Gastrocnemius medialis (tissue), 4 donors: ENCODE measurements around the gene TNFSF12. TPM values are rescaled to one million over a fixed set of nuclear protein-coding genes. Genes with fewer than 3 reads are reported as not detected.

ENCODE experiments used
- ATAC-seq, 2 donors: fragments of 150-250 bp; one replicate each; pipeline ENCODE4 v1.9.1; 2016
- DNase-seq, 2 donors: peaks; one replicate each; pipeline ENCODE4 v3.0.0-alpha.2; 2019
- H3K27ac ChIP-seq, 4 donors: fragments of 200-600 bp; sonication (generic); 1 replicate in 1 of 4; 2 replicates in 3 of 4; pipeline ENCODE4 v1.5.1; 2016 to 2018; ENCODE audit warnings: mild to moderate bottlenecking in 2 of 4, moderate library complexity in 1 of 4
- H3K27me3 ChIP-seq, 3 donors: fragments of 200-600 bp; sonication (generic) in 2 of 3; 1 replicate in 1 of 3; 2 replicates in 2 of 3; pipeline versions ENCODE4 v1.5.1 to v1.6.0; 2016 to 2019; ENCODE audit warnings: mild to moderate bottlenecking in 1 of 3, moderate library complexity in 1 of 3
- H3K36me3 ChIP-seq, 2 donors: fragments of 200-600 bp; sonication (generic) in 1 of 2; one replicate each; pipeline ENCODE4 v1.5.1; 2017 to 2018
- H3K4me1 ChIP-seq, 2 donors: fragments of 200-600 bp; sonication (generic) in 1 of 2; one replicate each; pipeline ENCODE4 v1.5.1; 2016 to 2017; ENCODE audit warnings: mild to moderate bottlenecking in 2 of 2
- H3K4me3 ChIP-seq, 4 donors: fragments of 200-600 bp; sonication (generic) in 3 of 4; 1 replicate in 1 of 4; 2 replicates in 3 of 4; pipeline ENCODE4 v1.5.1; 2016 to 2019; ENCODE audit warnings: mild to moderate bottlenecking in 2 of 4
- H3K9me3 ChIP-seq, 3 donors: fragments of 200-600 bp; sonication (generic) in 2 of 3; 1 replicate in 1 of 3; 2 replicates in 2 of 3; pipeline ENCODE4 v1.5.1; 2016 to 2019
- POLR2A ChIP-seq, 2 donors: fragments of 450-650 bp; IDR thresholded peaks; one replicate each; pipeline ENCODE4 v1.6.1; 2017; ENCODE audit warnings: antibody characterized with exemption in 2 of 2, mild to moderate bottlenecking in 2 of 2, moderate library complexity in 2 of 2
- in situ Hi-C, 4 donors: fragments of 200-750 bp; cut with MboI; loops; one replicate each; pipeline versions ENCODE4 v1.15.0 to v1.8.0; 2017; ENCODE audit warnings: low sequenced_read_pairs in 4 of 4
- intact Hi-C: fragments of 100-400 bp; cut with DNase I; formaldehyde crosslinking; loops from one replicate; pipeline ENCODE4 v1.15.1; 2023; ENCODE audit warnings: low total_unique reads
- total RNA-seq, 4 donors: library from RNA; depleted of rRNA; stranded (reverse); fragments of >200 nt; gene quantifications; one replicate each; pipeline versions ENCODE4 v1.1.0 to v1.2.3, GENCODE V29; 2016
- TF ChIP-seq, protein P1 (sequence below), 5 experiments: fragments of 450-650 bp in 3 of 5; fragments of 200-600 bp in 2 of 5; sonication (generic) in 2 of 5; IDR thresholded peaks in 4 of 5; conservative IDR thresholded peaks in 1 of 5; 1 replicate in 4 of 5; 2 replicates in 1 of 5; pipeline ENCODE4 v1.5.1; 2016 to 2019; ENCODE audit warnings: antibody characterized with exemption in 5 of 5, mild to moderate bottlenecking in 3 of 5, moderate library complexity in 3 of 5

The TNFSF12 gene, protein sequence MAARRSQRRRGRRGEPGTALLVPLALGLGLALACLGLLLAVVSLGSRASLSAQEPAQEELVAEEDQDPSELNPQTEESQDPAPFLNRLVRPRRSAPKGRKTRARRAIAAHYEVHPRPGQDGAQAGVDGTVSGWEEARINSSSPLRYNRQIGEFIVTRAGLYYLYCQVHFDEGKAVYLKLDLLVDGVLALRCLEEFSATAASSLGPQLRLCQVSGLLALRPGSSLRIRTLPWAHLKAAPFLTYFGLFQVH
- total RNA-seq = 10 to 100 TPM in 3 of 4 donors, 1 to 10 TPM in 1; 7.9 to 26.1 (median 16.9) TPM

DNA sequence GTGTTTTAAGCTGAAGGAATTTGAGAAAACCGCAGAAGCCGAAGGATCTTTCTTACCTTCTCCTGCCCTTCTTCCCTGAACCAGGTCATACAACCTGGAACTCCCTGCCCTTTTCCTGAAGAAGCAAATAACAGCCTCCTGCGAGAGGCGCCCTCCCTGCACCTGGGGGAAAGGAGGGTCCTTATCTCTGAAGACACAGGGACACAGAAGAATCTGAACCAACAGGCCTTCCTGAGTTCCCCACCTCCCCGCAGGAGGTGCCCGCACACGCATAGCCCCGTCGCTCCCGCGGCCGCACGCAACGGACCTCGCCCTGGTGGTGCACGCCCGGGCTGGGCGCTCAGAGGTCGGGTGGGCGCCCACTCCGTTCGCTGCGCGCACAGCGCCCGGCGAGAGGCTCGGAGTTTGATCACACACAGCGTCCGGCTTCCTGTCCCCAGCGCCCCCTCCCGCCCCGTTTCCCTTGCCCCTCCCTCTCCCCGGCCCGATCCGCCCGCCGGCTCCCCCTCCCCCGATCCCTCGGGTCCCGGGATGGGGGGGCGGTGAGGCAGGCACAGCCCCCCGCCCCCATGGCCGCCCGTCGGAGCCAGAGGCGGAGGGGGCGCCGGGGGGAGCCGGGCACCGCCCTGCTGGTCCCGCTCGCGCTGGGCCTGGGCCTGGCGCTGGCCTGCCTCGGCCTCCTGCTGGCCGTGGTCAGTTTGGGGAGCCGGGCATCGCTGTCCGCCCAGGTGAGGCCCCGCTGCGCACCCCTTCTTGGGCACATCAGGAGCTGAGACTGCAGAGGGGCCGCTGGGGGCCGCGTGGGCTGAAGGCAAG lies at the start of gene TNFSF12:
TNFSF12 (plus strand) TSS at position 474 of the 816 bp plus-strand sequence; CDS start at position 570, 96 bp downstream.
- peak; percentile 35 to 41 for DNase-seq
- Histone ChIP-seq H3K27me3 (no peaks in the 10 kb centered on the region), H3K4me1 (peaks cover 4 to 13% of the 10 kb centered on the region in 2 donors), H3K27ac (peak within 1 kb of the TSS; percentile 62 to 81 (median 76)), H3K4me3 (peak within 1 kb of the TSS; percentile 62 to 85 (median 66)), H3K9me3 (no peaks in the 10 kb centered on the region), H3K36me3 (no peaks in the 10 kb centered on the region)
- in situ Hi-C loops = loop anchor here in 1 of 4 donors (25.0 kb wide), 1 partner anchor 186 kb away; the partner anchor contains the start of genes KCTD11 and TMEM95
- TF ChIP-seq, protein P1, sequence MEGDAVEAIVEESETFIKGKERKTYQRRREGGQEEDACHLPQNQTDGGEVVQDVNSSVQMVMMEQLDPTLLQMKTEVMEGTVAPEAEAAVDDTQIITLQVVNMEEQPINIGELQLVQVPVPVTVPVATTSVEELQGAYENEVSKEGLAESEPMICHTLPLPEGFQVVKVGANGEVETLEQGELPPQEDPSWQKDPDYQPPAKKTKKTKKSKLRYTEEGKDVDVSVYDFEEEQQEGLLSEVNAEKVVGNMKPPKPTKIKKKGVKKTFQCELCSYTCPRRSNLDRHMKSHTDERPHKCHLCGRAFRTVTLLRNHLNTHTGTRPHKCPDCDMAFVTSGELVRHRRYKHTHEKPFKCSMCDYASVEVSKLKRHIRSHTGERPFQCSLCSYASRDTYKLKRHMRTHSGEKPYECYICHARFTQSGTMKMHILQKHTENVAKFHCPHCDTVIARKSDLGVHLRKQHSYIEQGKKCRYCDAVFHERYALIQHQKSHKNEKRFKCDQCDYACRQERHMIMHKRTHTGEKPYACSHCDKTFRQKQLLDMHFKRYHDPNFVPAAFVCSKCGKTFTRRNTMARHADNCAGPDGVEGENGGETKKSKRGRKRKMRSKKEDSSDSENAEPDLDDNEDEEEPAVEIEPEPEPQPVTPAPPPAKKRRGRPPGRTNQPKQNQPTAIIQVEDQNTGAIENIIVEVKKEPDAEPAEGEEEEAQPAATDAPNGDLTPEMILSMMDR (IDR thresholded peaks at IDR 0.05 in 4 of 5, conservative IDR thresholded peaks at IDR 0.05 in 1 of 5) = peak in 2 of 5 experiments; percentile 17 to 39
- peak in 1 of 2 donors; percentile 28 for TF ChIP-seq POLR2A (IDR thresholded peaks at IDR 0.05)
- peak; percentile 68 to 71 for ATAC-seq
- intact Hi-C loops = no loop called here

DNA sequence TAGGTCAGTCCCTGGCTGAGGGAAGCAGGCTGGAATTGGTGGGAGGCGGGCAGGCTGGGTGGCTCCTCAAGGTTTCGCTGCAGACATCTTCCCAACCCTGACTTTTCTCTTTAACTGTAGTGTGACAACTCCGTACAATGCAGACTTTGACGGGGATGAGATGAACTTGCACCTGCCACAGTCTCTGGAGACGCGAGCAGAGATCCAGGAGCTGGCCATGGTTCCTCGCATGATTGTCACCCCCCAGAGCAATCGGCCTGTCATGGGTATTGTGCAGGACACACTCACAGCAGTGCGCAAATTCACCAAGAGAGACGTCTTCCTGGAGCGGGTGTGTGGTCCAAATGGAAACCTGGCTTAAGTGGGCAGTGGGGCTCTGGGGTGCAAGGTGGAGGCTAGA lies 49.7 kb upstream of the TNFSF12 start:
- Histone ChIP-seq H3K27ac (no peak overlapping the region), H3K9me3 (no peaks in the 10 kb centered on the region), H3K4me3 (no peak overlapping the region), H3K4me1 (no peaks in the 10 kb centered on the region), H3K27me3 (no peaks in the 10 kb centered on the region), H3K36me3 (peaks cover 9 to 86% of the 10 kb centered on the region in 2 donors)
- intact Hi-C loops (no loop called here), in situ Hi-C loops (no loop called here)
- TF ChIP-seq, protein P1 (IDR thresholded peaks at IDR 0.05 in 4 of 5, conservative IDR thresholded peaks at IDR 0.05 in 1 of 5) = no peak
- no peak for TF ChIP-seq POLR2A (IDR thresholded peaks at IDR 0.05)
- no peak for DNase-seq
- no peak for ATAC-seq

DNA sequence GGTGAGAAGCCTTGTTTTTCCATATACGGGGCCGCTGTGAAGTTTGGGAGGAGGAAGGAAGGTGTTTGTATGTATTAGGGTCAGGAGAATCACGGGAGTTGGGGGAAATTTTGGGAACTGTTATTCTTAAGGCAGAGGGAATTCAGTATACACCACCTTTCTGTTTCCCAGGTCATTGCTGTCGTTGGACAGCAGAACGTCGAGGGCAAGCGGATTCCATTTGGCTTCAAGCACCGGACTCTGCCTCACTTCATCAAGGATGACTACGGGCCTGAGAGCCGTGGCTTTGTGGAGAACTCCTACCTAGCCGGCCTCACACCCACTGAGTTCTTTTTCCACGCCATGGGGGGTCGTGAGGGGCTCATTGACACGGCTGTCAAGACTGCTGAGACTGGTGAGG lies 47.1 kb upstream of the TNFSF12 start:
- no peak for TF ChIP-seq POLR2A (IDR thresholded peaks at IDR 0.05)
- TF ChIP-seq, protein P1 (IDR thresholded peaks at IDR 0.05 in 4 of 5, conservative IDR thresholded peaks at IDR 0.05 in 1 of 5) = no peak
- no peak for DNase-seq
- Histone ChIP-seq H3K27me3 (no peaks in the 10 kb centered on the region), H3K36me3 (peaks cover 11 to 96% of the 10 kb centered on the region in 2 donors), H3K4me3 (no peak overlapping the region), H3K27ac (no peak overlapping the region), H3K9me3 (no peaks in the 10 kb centered on the region), H3K4me1 (no peaks in the 10 kb centered on the region)
- no peak for ATAC-seq
- in situ Hi-C loops = loop anchor here in 2 of 4 donors (5.0 to 25.0 kb wide), 4 partner anchors 53 to 186 kb away; partner anchors contain the start of genes TP53 (in 2 of the 2), WRAP53 (in 2 of the 2), KCTD11 (in 1 of the 2) and TMEM95 (in 1 of the 2)
- intact Hi-C loops = no loop called here

DNA sequence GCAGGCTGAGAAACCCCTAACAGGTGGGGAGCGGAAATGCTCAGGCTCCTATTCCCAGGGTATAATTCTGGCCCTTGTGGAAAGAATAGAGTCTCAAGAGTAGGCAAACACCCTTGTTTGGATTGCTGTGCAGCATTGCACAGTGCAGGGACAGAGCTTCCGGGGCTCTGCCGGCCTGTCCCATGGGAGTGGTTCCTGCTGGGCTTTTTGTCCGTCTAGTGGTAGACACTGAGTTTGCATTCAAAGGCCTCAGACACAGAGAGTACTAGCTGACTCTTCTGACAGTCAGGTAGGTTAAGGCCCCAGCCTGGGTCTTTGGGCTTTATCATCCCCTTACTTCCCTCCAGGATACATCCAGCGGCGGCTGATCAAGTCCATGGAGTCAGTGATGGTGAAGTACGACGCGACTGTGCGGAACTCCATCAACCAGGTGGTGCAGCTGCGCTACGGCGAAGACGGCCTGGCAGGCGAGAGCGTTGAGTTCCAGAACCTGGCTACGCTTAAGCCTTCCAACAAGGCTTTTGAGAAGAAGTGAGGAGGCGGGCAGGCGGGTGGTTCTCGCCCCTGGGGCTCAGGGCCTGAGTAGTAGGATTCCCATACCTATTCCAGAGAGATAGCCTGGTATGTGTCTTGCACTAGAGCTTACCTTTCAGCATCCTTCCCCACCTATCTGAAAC lies 46.5 kb upstream of the TNFSF12 start:
- Histone ChIP-seq H3K27ac (no peak overlapping the region), H3K9me3 (no peaks in the 10 kb centered on the region), H3K27me3 (no peaks in the 10 kb centered on the region), H3K4me3 (no peak overlapping the region), H3K4me1 (no peaks in the 10 kb centered on the region), H3K36me3 (peaks cover 11 to 92% of the 10 kb centered on the region in 2 donors)
- TF ChIP-seq POLR2A (IDR thresholded peaks at IDR 0.05) = no peak
- TF ChIP-seq, protein P1 (IDR thresholded peaks at IDR 0.05 in 4 of 5, conservative IDR thresholded peaks at IDR 0.05 in 1 of 5) = no peak
- in situ Hi-C loops (loop anchor here in 2 of 4 donors (5.0 to 25.0 kb wide), 4 partner anchors 52 to 185 kb away; partner anchors contain the start of genes TP53 (in 2 of the 2), WRAP53 (in 2 of the 2), KCTD11 (in 1 of the 2) and TMEM95 (in 1 of the 2)), intact Hi-C loops (no loop called here)
- no peak for ATAC-seq
- DNase-seq = no peak
